HepG2 (cell line): ENCODE data around the gene PSMD1. TPM values are rescaled to one million over a fixed set of nuclear protein-coding genes. Genes with fewer than 3 reads are reported as not detected.

Experiments
- ATAC-seq: fragments of 200-7000 bp; cut with Tn5 transposase; 3 replicates; pipeline ENCODE4 v1.9.1; 2020; ENCODE audit warnings: mild to moderate bottlenecking, moderate library complexity
- BruUV-seq: library from RNA; stranded (reverse); fragments of 400-500 nt; replicated peaks from 2 replicates; lab custom pipeline; 2021; lab: Mats Ljungman, UMichigan
- CTCF ChIA-PET: fragments of 300-600 bp; formaldehyde crosslinking; extraction: SDS; loops from one replicate; lab custom pipeline; 2021; ENCODE audit warnings: low total read pairs, inconsistent platforms, low intra/inter-chr PET ratio; lab: Yijun Ruan, JAX
- POLR2A ChIA-PET: fragments of 350-600 bp; sonication (Branson Sonifier 250); formaldehyde crosslinking; loops from one replicate; lab custom pipeline; 2020; ENCODE audit warnings: antibody characterized with exemption, inconsistent platforms; lab: Yijun Ruan, JAX
- DNase-seq: peaks from one replicate; pipeline ENCODE4 v3.0.0-alpha.2; 2015; ENCODE audit warnings: low spot score
- FAIRE-seq: peaks from 3 replicates; lab custom pipeline; 2011; peaks lifted over from hg19 to GRCh38; lab: Jason Lieb, UNC
- H2AFZ ChIP-seq: one replicate; pipeline ENCODE4 v1.6.1; 2011; ENCODE audit warnings: low read length, inconsistent platforms
- H3K27ac ChIP-seq: fragments of 300-600 bp; 3 replicates; pipeline ENCODE4 v1.8.0; 2011; ENCODE audit warnings: mixed run types, mild to moderate bottlenecking, mixed read lengths, low read length, inconsistent platforms; ENCODE audit not compliant: insufficient read depth; ENCODE audit errors: extremely low read length
- H3K27me3 ChIP-seq, 2 experiments: fragments of 200-600 bp in 1 of 2; 2 replicates in 1 of 2; 3 replicates in 1 of 2; pipeline versions ENCODE4 v1.6.0 to v1.8.0; 2011; ENCODE audit warnings: low read length in 2 of 2, mild to moderate bottlenecking in 2 of 2, moderate library complexity in 2 of 2, inconsistent platforms in 1 of 2; ENCODE audit not compliant: insufficient read depth in 2 of 2, control insufficient read depth in 1 of 2
- H3K36me3 ChIP-seq, 2 experiments: fragments of 200-600 bp in 1 of 2; replicated peaks in 1 of 2; 2 replicates in 1 of 2; 3 replicates in 1 of 2; pipeline versions ENCODE4 v1.5.1 to v1.8.0; 2011; ENCODE audit warnings: low read length in 2 of 2, inconsistent platforms in 1 of 2; ENCODE audit not compliant: insufficient read depth in 2 of 2, control insufficient read depth in 1 of 2
- H3K4me1 ChIP-seq: 2 replicates; pipeline ENCODE4 v1.5.1; 2012; ENCODE audit warnings: low read length, inconsistent platforms; ENCODE audit not compliant: insufficient read depth
- H3K4me2 ChIP-seq: 2 replicates; pipeline ENCODE4 v1.6.0; 2011; ENCODE audit warnings: low read depth, low read length, inconsistent platforms
- H3K4me3 ChIP-seq, 3 experiments: fragments of 200-600 bp in 1 of 3; sonication (generic), shearing (Covaris generic) in 1 of 3; replicated peaks in 1 of 3; 2 replicates each; pipeline ENCODE4 v1.5.1; 2011 to 2016; ENCODE audit warnings: low read length in 3 of 3, inconsistent platforms in 2 of 3, low read depth in 2 of 3, mild to moderate bottlenecking in 2 of 3, control low read depth in 1 of 3, mixed read lengths in 1 of 3; ENCODE audit not compliant: insufficient read depth in 1 of 3
- H3K79me2 ChIP-seq: one replicate; pipeline ENCODE4 v1.6.1; 2011; ENCODE audit warnings: low read length, inconsistent platforms; ENCODE audit not compliant: insufficient read depth
- H3K9ac ChIP-seq: 2 replicates; pipeline ENCODE4 v1.6.0; 2011; ENCODE audit warnings: mild to moderate bottlenecking, low read depth, low read length, inconsistent platforms; ENCODE audit not compliant: insufficient read depth
- H3K9me3 ChIP-seq: 2 replicates; pipeline ENCODE4 v1.5.1; 2012; ENCODE audit warnings: mild to moderate bottlenecking, low read length
- H4K20me1 ChIP-seq: 2 replicates; pipeline ENCODE4 v1.6.0; 2011; ENCODE audit warnings: inconsistent platforms, mild to moderate bottlenecking, low read length, moderate library complexity; ENCODE audit not compliant: insufficient read depth
- HMGXB3 ChIP-seq: sonication (generic); formaldehyde crosslinking; IDR thresholded peaks from 2 replicates; pipeline ENCODE4 v1.4.0; 2020; ENCODE audit warnings: missing genetic modification reagents, borderline replicate concordance
- NR0B2 ChIP-seq: sonication (generic); formaldehyde crosslinking; IDR thresholded peaks from 2 replicates; pipeline ENCODE4 v1.4.0; 2020; ENCODE audit warnings: mild to moderate bottlenecking, missing genetic modification reagents
- NR2F6 ChIP-seq, 2 experiments: IDR thresholded peaks; 2 replicates each; pipeline ENCODE4 v1.6.1; 2016; ENCODE audit warnings: antibody characterized with exemption in 1 of 2, mild to moderate bottlenecking in 1 of 2
- TBX2 ChIP-seq: sonication (generic); formaldehyde crosslinking; IDR thresholded peaks from 2 replicates; pipeline ENCODE4 v1.5.0; 2020; ENCODE audit warnings: missing genetic modification reagents, mild to moderate bottlenecking, borderline replicate concordance
- ZBTB46 ChIP-seq: sonication (generic); formaldehyde crosslinking; IDR thresholded peaks from 2 replicates; pipeline ENCODE4 v1.4.0; 2020; ENCODE audit warnings: mild to moderate bottlenecking, missing genetic modification reagents, borderline replicate concordance
- ZBTB7B ChIP-seq: sonication (generic); formaldehyde crosslinking; IDR thresholded peaks from 2 replicates; pipeline ENCODE4 v1.4.0; 2020; ENCODE audit warnings: missing genetic modification reagents
- ZIK1 ChIP-seq: sonication (generic); formaldehyde crosslinking; IDR thresholded peaks from 2 replicates; pipeline ENCODE4 v1.5.0; 2020; ENCODE audit warnings: mild to moderate bottlenecking, low read depth, missing genetic modification reagents, borderline replicate concordance
- ZNF563 ChIP-seq: sonication (generic); formaldehyde crosslinking; IDR thresholded peaks from 2 replicates; pipeline ENCODE4 v1.8.0; 2022; ENCODE audit warnings: mild to moderate bottlenecking, moderate library complexity, missing genetic modification reagents
- ZNF749 ChIP-seq: sonication (generic); formaldehyde crosslinking; IDR thresholded peaks from 2 replicates; pipeline ENCODE4 v1.8.0; 2022; ENCODE audit warnings: mild to moderate bottlenecking, missing genetic modification reagents, moderate library complexity, borderline replicate concordance
- ZNF770 ChIP-seq: sonication (generic); formaldehyde crosslinking; IDR thresholded peaks from 2 replicates; pipeline ENCODE4 v1.5.0; 2020; ENCODE audit warnings: mild to moderate bottlenecking, missing genetic modification reagents
- WGBS: methylation state at CpG from one replicate; pipeline ENCODE4 v1.1.6; 2017; ENCODE audit warnings: low lambda C conversion rate; 5-methylcytosine and 5-hydroxymethylcytosine counted together
- in situ Hi-C: cut with HindIII; loops from 2 replicates; pipeline ENCODE4 v1.10.0; 2017; ENCODE audit warnings: low pct_unique_long_range_greater_than_20kb; ENCODE audit not compliant: extremely low pct_ligation_motif_present
- intact Hi-C: fragments of 100-400 bp; cut with micrococcal nuclease; formaldehyde crosslinking; loops from one replicate; pipeline ENCODE4 v1.10.0; 2022; ENCODE audit not compliant: unreplicated experiment
- polyA plus RNA-seq, 8 experiments: library from polyadenylated mRNA; depleted of rRNA in 3 of 8; stranded (reverse) in 7 of 8; unstranded in 1 of 8; fragments of >200 nt; fragmentation: Illumina TruSeq in 4 of 8; extraction: Trizol in 4 of 8; gene quantifications; 2 replicates each; pipeline versions ENCODE4 v1.2.1 to v1.2.3, GENCODE V29; 2011 to 2016; ENCODE audit warnings: low read depth in 4 of 8, missing spikeins in 1 of 8, mixed read lengths in 1 of 8; ENCODE audit not compliant: insufficient read depth in 1 of 8
- total RNA-seq, 5 experiments: library from RNA; depleted of rRNA; stranded (reverse); fragments of >200 nt; fragmentation: Illumina TruSeq; extraction: Trizol; gene quantifications; 2 replicates each; pipeline ENCODE4 v1.2.3, GENCODE V29; 2016; ENCODE audit warnings: low read depth in 1 of 5

Gene PSMD1
- total and polyA plus RNA-seq, 2 of the 13 experiments (the other 11 are each of a cell fraction or from before 2014, with no cell fraction given) = 136 to 191 TPM

- ChIA-PET CTCF (no interaction called here), POLR2A (interaction anchor here (0.6 to 1.6 kb wide), 6 partner anchors 9 to 275 kb away, joined by 3 to 7 read pairs (median 4); partner anchors contain the start of genes ARMC9 and NCL)
- Histone ChIP-seq H3K27me3 (peaks cover 0 to 1% of the 10 kb centered on the region in 2 experiments; a peak in 2 of 5 replicates), H3K4me3 (peak overlapping the region; percentile 58 to 72 (median 63)), H3K9me3 (no peaks in the 10 kb centered on the region), H3K27ac (peak overlapping the region; percentile 33), H3K4me2 (peak overlapping the region; percentile 92), H3K36me3 (no peaks in the 10 kb centered on the region), H3K4me1 (peaks cover 68% of the 10 kb centered on the region), H3K79me2 (no peaks in the 10 kb centered on the region), H4K20me1 (no peaks in the 10 kb centered on the region), H2AFZ (peak overlapping the region; percentile 91), H3K9ac (peak overlapping the region; percentile 65)
- WGBS = 29% methylated on average over 20 of the region's 22 CpGs
- ATAC-seq (peak; percentile 71), DNase-seq (no peak), FAIRE-seq (no peak)
- intact Hi-C loops (loop anchor here (5.0 kb wide), 1 partner anchor 133 kb away; the partner anchor contains the start of gene PSMD1), in situ Hi-C loops (loop anchor here (5.0 kb wide), 1 partner anchor 78 kb away; no protein-coding TSS in a partner anchor)
- no TSS peak for BruUV-seq
- 0 out of 2 replicates have a peak, but pooled peaks have one; percentile 25 for TF ChIP-seq ZNF749
- TF ChIP-seq NR2F6 (IDR thresholded peaks at IDR 0.05) = no peak
- no peak for TF ChIP-seq NR2F6 (CRISPR knock-in tag; IDR thresholded peaks at IDR 0.05)
- TF ChIP-seq ZNF563 (CRISPR knock-in tag) = 0 out of 2 replicates have a peak, but pooled peaks have one; percentile 46
- TF ChIP-seq ZIK1 (CRISPR knock-in tag) = no peak
- TF ChIP-seq ZBTB7B (CRISPR knock-in tag) = no peak
- no peak; the same call in 1 of the 2 replicates for TF ChIP-seq NR0B2 (CRISPR knock-in tag)
- no peak for TF ChIP-seq ZBTB46 (CRISPR knock-in tag)
- peak; percentile 96 for TF ChIP-seq ZNF770 (CRISPR knock-in tag)
- no peak for TF ChIP-seq HMGXB3
- TF ChIP-seq TBX2 (CRISPR knock-in tag) = no peak
Observed at GRCh38 chr2:231189571-231190495, 133.2 kb downstream of the PSMD1 start.
